ENCODE results near the gene SYNDIG1. TPM values are rescaled to one million over a fixed set of nuclear protein-coding genes. Genes with fewer than 3 reads are reported as not detected.

SYNDIG1 gene
- total RNA-seq, 2 donors from 2014 or later, result 0.78 TPM; not detected in 1

- Histone ChIP-seq H3K9me3 (peaks cover 0 to 5% (median 0%) of the 10 kb centered on the region in 3 donors), H3K27me3 (no peaks in the 10 kb centered on the region), H3K4me1 (no peaks in the 10 kb centered on the region), H3K36me3 (replicated peaks in 1 of 2; ENCODE audit: insufficient read depth in 1 of 2, low read depth in 2 of 2) (no peaks in the 10 kb centered on the region), H3K4me3 (no peak overlapping the region), H3K27ac (no peak overlapping the region)
- intact Hi-C loops (cut with DNase I), result no loop called here
- TF ChIP-seq CTCF (IDR thresholded peaks at IDR 0.05) (no peak), POLR2A (IDR thresholded peaks at IDR 0.05) (no peak)
- WGBS, 2 donors, result 63 to 70% methylated on average over 7 of the region's 7 CpGs
- DNase-seq, result no peak
- ATAC-seq, result no peak
These were observed 214.2 kb downstream of the SYNDIG1 start for GRCh38 chr20:24683676-24684075.

GRCh38 chr20:24684421-24684871 lies 215.0 kb downstream of the SYNDIG1 start:
- ATAC-seq (no peak), DNase-seq (no peak)
- Histone ChIP-seq H3K27ac (no peak overlapping the region), H3K4me1 (no peaks in the 10 kb centered on the region), H3K27me3 (no peaks in the 10 kb centered on the region), H3K4me3 (no peak overlapping the region), H3K36me3 (replicated peaks in 1 of 2; ENCODE audit: insufficient read depth in 1 of 2, low read depth in 2 of 2) (no peaks in the 10 kb centered on the region), H3K9me3 (peaks cover 0 to 5% (median 0%) of the 10 kb centered on the region in 3 donors)
- intact Hi-C loops (cut with DNase I), result no loop called here
- no peak for TF ChIP-seq CTCF (IDR thresholded peaks at IDR 0.05)
- TF ChIP-seq POLR2A (IDR thresholded peaks at IDR 0.05), result no peak
- WGBS, 2 donors, result 61 to 79% methylated on average over 9 of the region's 9 CpGs

- H3K9me3 ChIP-seq, result peaks cover 0 to 5% (median 0%) of the 10 kb centered on the region in 3 donors
- DNase-seq (peak in 1 of 4 donors; percentile 6), ATAC-seq (no peak)
- TF ChIP-seq POLR2A (IDR thresholded peaks at IDR 0.05), result no peak
- no peak for TF ChIP-seq CTCF (IDR thresholded peaks at IDR 0.05)
- H3K36me3 ChIP-seq (replicated peaks in 1 of 2; ENCODE audit: insufficient read depth in 1 of 2, low read depth in 2 of 2), result no peaks in the 10 kb centered on the region
- 83 to 85% methylated on average over 16 of the region's 16 CpGs for WGBS, 2 donors
- H3K27ac ChIP-seq, result no peak overlapping the region
- H3K4me1 ChIP-seq, result no peaks in the 10 kb centered on the region
- no peaks in the 10 kb centered on the region for H3K27me3 ChIP-seq
- intact Hi-C loops (cut with DNase I), result no loop called here
- no peak overlapping the region for H3K4me3 ChIP-seq
These were observed 215.7 kb downstream of the SYNDIG1 start for GRCh38 chr20:24684956-24685691.

- no peaks in the 10 kb centered on the region for H3K36me3 ChIP-seq (replicated peaks in 1 of 2; ENCODE audit: insufficient read depth in 1 of 2, low read depth in 2 of 2)
- H3K27me3 ChIP-seq, result no peaks in the 10 kb centered on the region
- ATAC-seq (no peak), DNase-seq (peak in 1 of 4 donors; percentile 8)
- no peak overlapping the region for H3K27ac ChIP-seq
- 76 to 85% methylated on average over 5 of the region's 5 CpGs for WGBS, 2 donors
- TF ChIP-seq POLR2A (IDR thresholded peaks at IDR 0.05), result no peak
- no peak for TF ChIP-seq CTCF (IDR thresholded peaks at IDR 0.05)
- peaks cover 0 to 5% (median 0%) of the 10 kb centered on the region in 3 donors for H3K9me3 ChIP-seq
- no peak overlapping the region for H3K4me3 ChIP-seq
- no peaks in the 10 kb centered on the region for H3K4me1 ChIP-seq
- intact Hi-C loops (cut with DNase I), result no loop called here
These were observed 216.3 kb downstream of the SYNDIG1 start for GRCh38 chr20:24685736-24686135.

DNA sequence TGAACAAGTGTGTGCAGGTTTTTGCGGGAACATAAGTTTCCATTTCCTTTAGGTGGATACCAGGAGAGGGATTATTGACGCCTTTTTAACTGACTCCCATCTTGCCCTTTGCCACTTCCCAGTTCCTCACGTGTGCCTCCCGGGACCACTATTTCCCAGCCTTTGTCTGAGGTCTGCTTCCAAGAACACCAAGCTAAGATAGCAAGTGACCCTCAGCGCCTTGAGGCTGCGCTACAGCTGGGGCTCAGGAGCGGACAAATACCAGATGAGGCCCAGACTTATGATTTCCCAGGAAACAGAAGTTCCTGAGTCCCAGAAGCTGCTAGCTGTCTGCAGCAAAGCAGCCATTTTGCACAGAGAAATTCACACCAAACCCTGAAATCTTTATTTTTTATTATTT lies 216.7 kb downstream of the SYNDIG1 start:
- WGBS, 2 donors, result 81 to 87% methylated on average over 7 of the region's 7 CpGs
- H3K4me1 ChIP-seq, result no peaks in the 10 kb centered on the region
- H3K27ac ChIP-seq, result no peak overlapping the region
- TF ChIP-seq CTCF (IDR thresholded peaks at IDR 0.05) (no peak), POLR2A (IDR thresholded peaks at IDR 0.05) (no peak)
- H3K36me3 ChIP-seq (replicated peaks in 1 of 2; ENCODE audit: insufficient read depth in 1 of 2, low read depth in 2 of 2), result no peaks in the 10 kb centered on the region
- H3K9me3 ChIP-seq, result peaks cover 0 to 5% (median 0%) of the 10 kb centered on the region in 3 donors
- H3K27me3 ChIP-seq, result no peaks in the 10 kb centered on the region
- intact Hi-C loops (cut with DNase I), result no loop called here
- DNase-seq (no peak), ATAC-seq (no peak)
- H3K4me3 ChIP-seq, result no peak overlapping the region

Measured in body of pancreas (tissue), 4 donors.